Osteocyte (in vitro differentiated cells): ENCODE results near the gene MLNR. TPM values are rescaled to one million over a fixed set of nuclear protein-coding genes. Genes with fewer than 3 reads are reported as not detected.

Source experiments
- DNase-seq: peaks from one replicate; pipeline ENCODE4 v3.0.0; 2021; ENCODE audit warnings: mixed read lengths; ENCODE audit not compliant: unreplicated experiment; ENCODE audit errors: extremely low spot score
- H3K27ac Mint-ChIP-seq: one replicate; pipeline ENCODE4 v1.8.0; 2021; ENCODE audit warnings: mild to moderate bottlenecking, mixed read lengths; ENCODE audit not compliant: unreplicated experiment
- H3K27me3 Mint-ChIP-seq: one replicate; pipeline ENCODE4 v1.8.0; 2021; ENCODE audit warnings: mixed read lengths; ENCODE audit not compliant: unreplicated experiment
- H3K36me3 Mint-ChIP-seq: one replicate; pipeline ENCODE4 v1.8.0; 2021; ENCODE audit warnings: mixed read lengths; ENCODE audit not compliant: unreplicated experiment
- H3K4me1 Mint-ChIP-seq: one replicate; pipeline ENCODE4 v1.8.0; 2021; ENCODE audit warnings: mixed read lengths; ENCODE audit not compliant: unreplicated experiment
- H3K4me3 Mint-ChIP-seq: one replicate; pipeline ENCODE4 v1.8.0; 2021; ENCODE audit warnings: mild to moderate bottlenecking, moderate library complexity, mixed read lengths; ENCODE audit not compliant: unreplicated experiment
- H3K9me3 Mint-ChIP-seq: one replicate; pipeline ENCODE4 v1.8.0; 2021; ENCODE audit warnings: mixed read lengths; ENCODE audit not compliant: unreplicated experiment
- total RNA-seq: library from RNA; stranded (reverse); gene quantifications from 2 replicates; pipeline ENCODE4 v1.2.1, GENCODE V29; 2021
- TF ChIP-seq, protein P1 (sequence below): fragments of 200-600 bp; sonication (generic); IDR thresholded peaks from 2 replicates; pipeline ENCODE4 v1.5.0; 2021; ENCODE audit warnings: antibody characterized with exemption, mild to moderate bottlenecking, moderate library complexity

MLNR gene
- total RNA-seq, 1 donor from 2014 or later: not detected

DNA sequence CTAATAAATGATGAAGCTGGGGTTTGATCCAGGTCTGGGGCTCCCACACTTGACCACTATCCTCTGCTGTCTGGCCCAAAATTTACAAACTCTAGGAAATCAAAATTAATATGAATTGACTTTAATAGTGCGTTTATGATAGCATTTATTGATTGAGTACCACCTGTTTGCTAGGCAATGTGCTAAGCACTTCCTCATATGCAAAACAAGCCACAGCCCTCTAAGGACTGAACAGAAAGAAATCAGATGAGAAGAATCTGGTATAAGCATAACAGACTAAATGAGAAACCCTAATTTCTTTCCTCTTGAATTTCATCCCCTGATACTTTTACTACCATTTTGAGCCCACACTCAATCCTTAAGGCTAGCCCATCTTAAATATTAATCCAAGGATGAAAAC lies 6.6 kb upstream of the MLNR start:
- H3K27ac Mint-ChIP-seq: no peak overlapping the region
- peaks cover 1% of the 10 kb centered on the region for H3K4me1 Mint-ChIP-seq
- H3K4me3 Mint-ChIP-seq: no peak overlapping the region
- no peak for DNase-seq
- peaks cover 16% of the 10 kb centered on the region for H3K27me3 Mint-ChIP-seq
- TF ChIP-seq, protein P1, sequence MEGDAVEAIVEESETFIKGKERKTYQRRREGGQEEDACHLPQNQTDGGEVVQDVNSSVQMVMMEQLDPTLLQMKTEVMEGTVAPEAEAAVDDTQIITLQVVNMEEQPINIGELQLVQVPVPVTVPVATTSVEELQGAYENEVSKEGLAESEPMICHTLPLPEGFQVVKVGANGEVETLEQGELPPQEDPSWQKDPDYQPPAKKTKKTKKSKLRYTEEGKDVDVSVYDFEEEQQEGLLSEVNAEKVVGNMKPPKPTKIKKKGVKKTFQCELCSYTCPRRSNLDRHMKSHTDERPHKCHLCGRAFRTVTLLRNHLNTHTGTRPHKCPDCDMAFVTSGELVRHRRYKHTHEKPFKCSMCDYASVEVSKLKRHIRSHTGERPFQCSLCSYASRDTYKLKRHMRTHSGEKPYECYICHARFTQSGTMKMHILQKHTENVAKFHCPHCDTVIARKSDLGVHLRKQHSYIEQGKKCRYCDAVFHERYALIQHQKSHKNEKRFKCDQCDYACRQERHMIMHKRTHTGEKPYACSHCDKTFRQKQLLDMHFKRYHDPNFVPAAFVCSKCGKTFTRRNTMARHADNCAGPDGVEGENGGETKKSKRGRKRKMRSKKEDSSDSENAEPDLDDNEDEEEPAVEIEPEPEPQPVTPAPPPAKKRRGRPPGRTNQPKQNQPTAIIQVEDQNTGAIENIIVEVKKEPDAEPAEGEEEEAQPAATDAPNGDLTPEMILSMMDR: no peak
- no peaks in the 10 kb centered on the region for H3K9me3 Mint-ChIP-seq
- H3K36me3 Mint-ChIP-seq: peaks cover 24% of the 10 kb centered on the region

DNA sequence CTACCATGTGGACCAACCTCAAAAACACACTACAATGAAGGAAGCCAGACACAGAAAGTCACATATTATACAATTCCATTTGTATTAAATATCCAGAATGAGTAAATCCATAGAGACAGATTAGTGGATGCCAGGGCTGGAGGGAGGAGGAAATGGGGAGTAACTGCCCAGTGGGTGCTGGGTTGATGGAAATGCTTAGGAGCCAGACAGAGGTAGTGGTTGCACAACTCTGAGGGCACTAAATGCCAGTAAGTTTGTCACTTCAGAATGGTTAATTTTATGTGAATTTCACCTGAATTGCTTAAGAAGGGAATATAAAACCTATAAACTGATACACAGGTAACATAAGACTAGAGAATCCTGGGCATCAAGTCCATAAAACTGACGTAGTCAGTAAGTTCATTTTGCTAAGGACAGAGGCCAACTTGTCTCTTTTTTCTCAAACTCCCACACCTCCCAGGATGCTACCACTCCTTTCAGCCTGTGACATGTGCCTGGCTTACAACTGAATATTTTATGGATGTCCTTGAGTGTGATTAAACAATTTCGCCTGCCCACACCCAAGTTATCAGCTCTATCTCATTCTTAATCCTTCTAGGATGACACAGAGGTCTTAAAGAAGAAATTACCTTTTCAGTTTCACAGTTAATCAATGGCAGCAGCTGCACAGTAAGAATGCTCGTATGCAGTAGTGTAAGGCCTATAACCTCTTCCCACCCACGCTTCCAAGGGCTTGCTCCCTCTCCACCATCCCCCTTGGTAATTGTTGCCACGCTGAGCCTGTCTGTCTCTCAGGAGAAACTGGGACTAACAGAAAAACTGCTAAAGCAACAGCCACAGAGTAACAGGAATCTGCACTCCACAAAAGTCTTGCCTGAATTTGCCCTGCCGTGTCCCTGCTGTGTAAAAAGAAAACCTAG lies 5.9 kb upstream of the MLNR start:
- TF ChIP-seq, protein P1: no peak
- Mint-ChIP-seq H3K4me3 (no peak overlapping the region), H3K4me1 (peaks cover 1% of the 10 kb centered on the region), H3K36me3 (peaks cover 22% of the 10 kb centered on the region), H3K27ac (peak overlapping the region; percentile 10), H3K27me3 (peaks cover 23% of the 10 kb centered on the region), H3K9me3 (no peaks in the 10 kb centered on the region)
- DNase-seq: no peak

DNA sequence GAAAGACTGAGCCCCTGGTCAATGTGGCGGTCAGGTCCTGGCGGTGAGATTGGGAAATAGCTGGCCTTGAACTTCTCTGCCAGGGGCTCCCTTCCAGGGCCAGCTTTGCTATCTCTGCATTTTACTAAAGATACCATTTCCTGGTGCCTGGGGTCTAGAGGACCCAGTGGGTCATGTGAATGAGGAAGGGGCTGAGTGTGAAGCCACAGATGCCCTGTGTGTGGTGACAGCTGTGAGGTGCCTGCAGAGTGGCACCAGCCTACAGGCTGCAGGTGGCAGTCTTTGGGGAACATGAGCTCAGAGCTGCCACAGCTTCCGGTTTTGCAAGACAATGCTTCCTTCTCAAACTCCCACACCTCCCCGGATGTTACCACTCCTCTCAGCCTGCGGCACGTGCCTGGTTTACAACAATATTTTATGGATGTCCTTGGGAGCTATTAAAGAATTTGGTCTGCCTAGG lies 5.2 kb upstream of the MLNR start:
- DNase-seq: no peak
- no peak overlapping the region for H3K4me3 Mint-ChIP-seq
- peaks cover 29% of the 10 kb centered on the region for H3K27me3 Mint-ChIP-seq
- H3K4me1 Mint-ChIP-seq: peaks cover 1% of the 10 kb centered on the region
- H3K27ac Mint-ChIP-seq: peak overlapping the region; percentile 10
- H3K36me3 Mint-ChIP-seq: peaks cover 18% of the 10 kb centered on the region
- no peaks in the 10 kb centered on the region for H3K9me3 Mint-ChIP-seq
- TF ChIP-seq, protein P1: no peak

DNA sequence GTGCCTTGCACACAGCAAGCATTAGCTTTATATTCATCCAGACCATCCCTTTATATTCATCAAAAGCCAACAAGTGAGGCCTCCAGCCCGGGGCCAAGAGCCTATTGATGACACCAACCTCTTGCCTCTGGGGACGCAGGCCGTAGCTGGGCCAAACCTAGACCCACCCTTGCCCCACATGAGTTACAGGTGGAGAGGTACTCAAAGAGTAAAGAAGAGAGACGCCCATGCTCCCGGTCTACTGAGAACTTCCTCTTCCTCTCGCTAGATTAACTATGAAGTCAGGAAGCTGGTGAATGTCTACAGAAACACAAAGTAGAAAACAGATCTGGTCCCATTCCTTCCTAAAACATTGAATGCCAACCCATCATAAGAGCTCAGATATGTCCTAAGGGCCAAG lies 3.8 kb upstream of the MLNR start:
- no peak for DNase-seq
- H3K4me3 Mint-ChIP-seq: no peak overlapping the region
- no peak overlapping the region for H3K27ac Mint-ChIP-seq
- peaks cover 32% of the 10 kb centered on the region for H3K27me3 Mint-ChIP-seq
- TF ChIP-seq, protein P1: no peak
- peaks cover 11% of the 10 kb centered on the region for H3K36me3 Mint-ChIP-seq
- peaks cover 3% of the 10 kb centered on the region for H3K4me1 Mint-ChIP-seq
- no peaks in the 10 kb centered on the region for H3K9me3 Mint-ChIP-seq

DNA sequence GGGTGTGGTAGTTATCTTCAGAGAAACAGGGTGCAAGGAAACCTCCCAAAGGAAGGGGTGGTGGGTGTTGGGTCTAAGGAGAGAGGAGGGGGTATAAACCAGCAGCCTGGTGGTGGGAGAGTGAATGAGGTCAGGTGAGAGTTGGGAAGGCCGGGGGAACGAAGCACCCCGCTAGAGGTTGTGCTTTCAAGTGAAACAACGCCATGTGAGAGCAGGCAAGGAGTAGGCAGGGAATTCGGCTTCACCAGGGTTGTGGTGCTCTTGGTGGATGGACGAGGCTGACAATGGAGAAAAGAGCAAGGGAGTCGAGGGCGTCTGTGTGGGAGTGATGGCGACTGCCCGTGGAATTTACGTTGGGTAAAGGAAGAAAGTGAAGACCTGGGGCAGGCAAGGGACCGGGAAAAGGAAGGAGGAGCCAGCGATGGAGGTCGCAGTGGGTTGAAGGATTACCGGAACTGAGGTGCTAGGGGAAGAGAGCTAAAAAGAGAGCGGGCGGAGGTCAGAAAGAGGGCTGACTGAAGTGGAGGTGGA lies 2.1 kb upstream of the MLNR start:
- TF ChIP-seq, protein P1: no peak
- no peaks in the 10 kb centered on the region for H3K9me3 Mint-ChIP-seq
- H3K4me3 Mint-ChIP-seq: no peak overlapping the region
- no peak overlapping the region for H3K27ac Mint-ChIP-seq
- H3K27me3 Mint-ChIP-seq: peaks cover 49% of the 10 kb centered on the region
- peaks cover 4% of the 10 kb centered on the region for H3K4me1 Mint-ChIP-seq
- no peak for DNase-seq
- peaks cover 8% of the 10 kb centered on the region for H3K36me3 Mint-ChIP-seq
